C4-2B (cell line): Measurements from ENCODE around the gene KRTAP9-1.

Experiments used
- ZFX ChIP-seq: fragments of 450-650 bp; IDR thresholded peaks from 2 replicates; pipeline ENCODE4 v1.6.1; 2017
- TF ChIP-seq, protein P1 (sequence below): fragments of 450-650 bp; conservative IDR thresholded peaks from 2 replicates; pipeline ENCODE4 v1.5.1; 2017; ENCODE audit warnings: mild to moderate bottlenecking

DNA sequence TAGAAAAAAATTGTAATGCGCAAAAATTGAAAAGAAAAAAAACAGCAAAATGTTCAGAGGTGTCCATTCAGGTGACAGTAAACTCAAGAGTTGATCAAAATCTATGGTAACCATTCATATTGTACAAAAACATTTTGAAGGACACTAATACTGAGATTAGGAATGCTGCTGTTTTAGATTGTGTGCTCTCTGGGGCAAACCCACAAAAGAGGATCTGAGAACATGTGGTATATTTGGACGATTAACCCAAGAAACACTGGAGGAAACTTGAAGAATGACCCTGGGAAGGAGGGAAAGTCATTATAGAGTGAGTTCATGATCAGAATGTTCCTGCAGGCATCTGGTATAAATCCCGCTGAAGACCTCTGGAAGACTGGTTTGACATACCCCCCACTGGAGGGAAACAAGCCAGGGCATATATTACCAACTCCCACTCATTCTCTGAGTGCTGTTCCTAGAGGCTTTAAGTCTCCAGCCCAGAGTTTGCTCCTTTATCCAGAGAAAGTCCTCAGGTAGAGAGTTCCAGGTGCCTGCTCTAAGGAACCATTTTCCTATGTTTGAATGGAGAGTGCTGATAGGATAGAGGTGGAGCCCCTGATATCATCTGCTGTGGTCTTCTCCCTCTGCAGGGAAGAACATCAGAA, 12.8 kb upstream of the KRTAP9-1 start:
- TF ChIP-seq, protein P1, sequence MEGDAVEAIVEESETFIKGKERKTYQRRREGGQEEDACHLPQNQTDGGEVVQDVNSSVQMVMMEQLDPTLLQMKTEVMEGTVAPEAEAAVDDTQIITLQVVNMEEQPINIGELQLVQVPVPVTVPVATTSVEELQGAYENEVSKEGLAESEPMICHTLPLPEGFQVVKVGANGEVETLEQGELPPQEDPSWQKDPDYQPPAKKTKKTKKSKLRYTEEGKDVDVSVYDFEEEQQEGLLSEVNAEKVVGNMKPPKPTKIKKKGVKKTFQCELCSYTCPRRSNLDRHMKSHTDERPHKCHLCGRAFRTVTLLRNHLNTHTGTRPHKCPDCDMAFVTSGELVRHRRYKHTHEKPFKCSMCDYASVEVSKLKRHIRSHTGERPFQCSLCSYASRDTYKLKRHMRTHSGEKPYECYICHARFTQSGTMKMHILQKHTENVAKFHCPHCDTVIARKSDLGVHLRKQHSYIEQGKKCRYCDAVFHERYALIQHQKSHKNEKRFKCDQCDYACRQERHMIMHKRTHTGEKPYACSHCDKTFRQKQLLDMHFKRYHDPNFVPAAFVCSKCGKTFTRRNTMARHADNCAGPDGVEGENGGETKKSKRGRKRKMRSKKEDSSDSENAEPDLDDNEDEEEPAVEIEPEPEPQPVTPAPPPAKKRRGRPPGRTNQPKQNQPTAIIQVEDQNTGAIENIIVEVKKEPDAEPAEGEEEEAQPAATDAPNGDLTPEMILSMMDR, result no peak
- no peak for TF ChIP-seq ZFX
